ENCODE data around the gene TNS1. TPM values are rescaled to one million over a fixed set of nuclear protein-coding genes. Genes with fewer than 3 reads are reported as not detected.

Gene TNS1
- total and polyA plus RNA-seq, 9 of the 15 experiments (the other 6 are each of a cell fraction or from before 2014, with no cell fraction given), result 0.13 to 2.7 (median 0.77) TPM

DNA sequence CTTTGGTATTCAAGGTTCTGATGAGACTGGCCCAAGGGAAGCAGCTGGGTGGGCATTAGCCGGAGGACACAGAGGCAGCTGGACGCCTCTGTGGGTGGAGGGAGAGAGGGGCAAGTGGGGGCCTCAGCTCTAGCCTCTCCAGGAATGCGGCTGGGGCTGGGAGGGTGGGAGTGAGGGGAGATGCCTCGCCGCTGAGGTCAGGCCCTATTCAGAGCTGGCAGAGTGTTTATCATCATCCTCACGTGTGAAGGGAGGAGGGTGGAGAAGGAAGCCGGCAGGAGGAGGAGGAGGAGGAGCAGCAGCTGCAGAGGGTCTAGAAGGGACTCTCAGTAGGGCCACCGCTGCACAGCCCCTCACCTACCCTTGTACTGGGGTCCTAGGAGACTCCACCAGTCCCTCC is 43.1 kb downstream of the TNS1 start (continued):
- TF ChIP-seq, protein P1, sequence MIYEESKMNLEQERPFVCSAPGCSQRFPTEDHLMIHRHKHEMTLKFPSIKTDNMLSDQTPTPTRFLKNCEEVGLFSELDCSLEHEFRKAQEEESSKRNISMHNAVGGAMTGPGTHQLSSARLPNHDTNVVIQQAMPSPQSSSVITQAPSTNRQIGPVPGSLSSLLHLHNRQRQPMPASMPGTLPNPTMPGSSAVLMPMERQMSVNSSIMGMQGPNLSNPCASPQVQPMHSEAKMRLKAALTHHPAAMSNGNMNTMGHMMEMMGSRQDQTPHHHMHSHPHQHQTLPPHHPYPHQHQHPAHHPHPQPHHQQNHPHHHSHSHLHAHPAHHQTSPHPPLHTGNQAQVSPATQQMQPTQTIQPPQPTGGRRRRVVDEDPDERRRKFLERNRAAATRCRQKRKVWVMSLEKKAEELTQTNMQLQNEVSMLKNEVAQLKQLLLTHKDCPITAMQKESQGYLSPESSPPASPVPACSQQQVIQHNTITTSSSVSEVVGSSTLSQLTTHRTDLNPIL (CRISPR knock-in tag; IDR thresholded peaks at IDR 0.05), result no peak
- TF ChIP-seq, protein P2, sequence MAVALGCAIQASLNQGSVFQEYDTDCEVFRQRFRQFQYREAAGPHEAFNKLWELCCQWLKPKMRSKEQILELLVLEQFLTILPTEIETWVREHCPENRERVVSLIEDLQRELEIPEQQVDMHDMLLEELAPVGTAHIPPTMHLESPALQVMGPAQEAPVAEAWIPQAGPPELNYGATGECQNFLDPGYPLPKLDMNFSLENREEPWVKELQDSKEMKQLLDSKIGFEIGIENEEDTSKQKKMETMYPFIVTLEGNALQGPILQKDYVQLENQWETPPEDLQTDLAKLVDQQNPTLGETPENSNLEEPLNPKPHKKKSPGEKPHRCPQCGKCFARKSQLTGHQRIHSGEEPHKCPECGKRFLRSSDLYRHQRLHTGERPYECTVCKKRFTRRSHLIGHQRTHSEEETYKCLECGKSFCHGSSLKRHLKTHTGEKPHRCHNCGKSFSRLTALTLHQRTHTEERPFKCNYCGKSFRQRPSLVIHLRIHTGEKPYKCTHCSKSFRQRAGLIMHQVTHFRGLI (CRISPR knock-in tag; IDR thresholded peaks at IDR 0.05), result no peak
- TF ChIP-seq ETV1 (tag; conservative IDR thresholded peaks at IDR 0.05; ENCODE audit: low read depth) (no peak), NR2F6 (CRISPR knock-in tag; IDR thresholded peaks at IDR 0.05) (no peak), ZNF197 (CRISPR knock-in tag; IDR thresholded peaks at IDR 0.05; ENCODE audit: low read depth) (no peak), DACH1 (IDR thresholded peaks at IDR 0.05; ENCODE audit: partially characterized antibody) (no peak), STAT5B (CRISPR knock-in tag; IDR thresholded peaks at IDR 0.05) (no peak)
- TF ChIP-seq, protein P3, sequence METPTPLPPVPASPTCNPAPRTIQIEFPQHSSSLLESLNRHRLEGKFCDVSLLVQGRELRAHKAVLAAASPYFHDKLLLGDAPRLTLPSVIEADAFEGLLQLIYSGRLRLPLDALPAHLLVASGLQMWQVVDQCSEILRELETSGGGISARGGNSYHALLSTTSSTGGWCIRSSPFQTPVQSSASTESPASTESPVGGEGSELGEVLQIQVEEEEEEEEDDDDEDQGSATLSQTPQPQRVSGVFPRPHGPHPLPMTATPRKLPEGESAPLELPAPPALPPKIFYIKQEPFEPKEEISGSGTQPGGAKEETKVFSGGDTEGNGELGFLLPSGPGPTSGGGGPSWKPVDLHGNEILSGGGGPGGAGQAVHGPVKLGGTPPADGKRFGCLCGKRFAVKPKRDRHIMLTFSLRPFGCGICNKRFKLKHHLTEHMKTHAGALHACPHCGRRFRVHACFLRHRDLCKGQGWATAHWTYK (CRISPR knock-in tag; IDR thresholded peaks at IDR 0.05), result no peak
- TF ChIP-seq, protein P4, sequence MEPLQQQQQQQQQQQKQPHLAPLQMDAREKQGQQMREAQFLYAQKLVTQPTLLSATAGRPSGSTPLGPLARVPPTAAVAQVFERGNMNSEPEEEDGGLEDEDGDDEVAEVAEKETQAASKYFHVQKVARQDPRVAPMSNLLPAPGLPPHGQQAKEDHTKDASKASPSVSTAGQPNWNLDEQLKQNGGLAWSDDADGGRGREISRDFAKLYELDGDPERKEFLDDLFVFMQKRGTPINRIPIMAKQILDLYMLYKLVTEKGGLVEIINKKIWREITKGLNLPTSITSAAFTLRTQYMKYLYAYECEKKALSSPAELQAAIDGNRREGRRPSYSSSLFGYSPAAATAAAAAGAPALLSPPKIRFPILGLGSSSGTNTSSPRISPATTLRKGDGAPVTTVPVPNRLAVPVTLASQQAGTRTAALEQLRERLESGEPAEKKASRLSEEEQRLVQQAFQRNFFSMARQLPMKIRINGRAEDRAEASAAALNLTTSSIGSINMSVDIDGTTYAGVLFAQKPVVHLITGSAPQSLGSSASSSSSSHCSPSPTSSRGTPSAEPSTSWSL (CRISPR knock-in tag; IDR thresholded peaks at IDR 0.05; ENCODE audit: borderline replicate concordance), result no peak

Data from K562 (cell line).